HCT116 (cell line): ENCODE measurements around the gene MAP2K4. TPM values are rescaled to one million over a fixed set of nuclear protein-coding genes. Genes with fewer than 3 reads are reported as not detected.

Experiments used
- ATAC-seq: fragments of 200-7000 bp; cut with Tn5 transposase; 2 replicates; pipeline ENCODE4 v1.9.1; 2020; ENCODE audit warnings: mild to moderate bottlenecking, moderate library complexity
- BruUV-seq: library from RNA; stranded (reverse); fragments of 400-500 nt; replicated peaks from 2 replicates; lab custom pipeline; 2021; lab: Mats Ljungman, UMichigan
- CTCF ChIA-PET: fragments of 300-600 bp; sonication (Branson Sonifier 250); formaldehyde crosslinking; loops from one replicate; lab custom pipeline; 2021; ENCODE audit warnings: antibody characterized with exemption; lab: Charles Lee
- POLR2A ChIA-PET: fragments of 300-600, 350-600 bp; sonication (Branson Sonifier 250); formaldehyde crosslinking; loops from one replicate; lab custom pipeline; 2021; ENCODE audit warnings: antibody characterized with exemption; lab: Charles Lee
- RAD21 ChIA-PET, 2 experiments: fragments of 300-600 bp; sonication (Branson Sonifier 250); formaldehyde crosslinking; loops; one replicate each; lab custom pipeline; 2023; ENCODE audit warnings: low total read pairs in 2 of 2; ENCODE audit not compliant: uncharacterized antibody in 2 of 2, unreplicated experiment in 2 of 2, low non-redundant PET in 1 of 2; lab: Charles Lee
- DNase-seq: peaks from one replicate; pipeline ENCODE4 v3.0.0-alpha.2; 2010; ENCODE audit warnings: low read depth, low spot score
- H2AFZ ChIP-seq: fragments of 200-600 bp; shearing (Covaris generic), sonication (generic); 2 replicates; pipeline ENCODE4 v1.6.1; 2017; ENCODE audit warnings: low read depth, mixed run types, mixed read lengths, antibody characterized with exemption, low read length; ENCODE audit not compliant: poor library complexity, severe bottlenecking
- H3K27ac ChIP-seq: 2 replicates; pipeline ENCODE4 v1.5.1; 2012; ENCODE audit warnings: low read depth, low read length
- H3K27me3 ChIP-seq: fragments of 200-600 bp; sonication (generic); 2 replicates; pipeline ENCODE4 v1.6.1; 2016; ENCODE audit warnings: mixed run types, low read length, mixed read lengths; ENCODE audit not compliant: insufficient read depth
- H3K36me3 ChIP-seq, 2 experiments: fragments of 200-500 bp in 1 of 2; fragments of 200-600 bp in 1 of 2; sonication (Bioruptor generic) in 1 of 2; sonication (generic) in 1 of 2; 2 replicates each; pipeline versions ENCODE4 v1.5.1 to v1.6.1; 2014 to 2016; ENCODE audit warnings: low read length in 2 of 2, inconsistent platforms in 1 of 2, mixed read lengths in 1 of 2, mixed run types in 1 of 2; ENCODE audit not compliant: insufficient read depth in 2 of 2, control insufficient read depth in 1 of 2
- H3K4me1 ChIP-seq, 2 experiments: fragments of 200-600 bp in 1 of 2; sonication (generic) in 1 of 2; 2 replicates each; pipeline versions ENCODE4 v1.5.1 to v1.6.1; 2012 to 2017; ENCODE audit warnings: low read length in 2 of 2, inconsistent platforms in 1 of 2, mild to moderate bottlenecking in 1 of 2, mixed read lengths in 1 of 2, mixed run types in 1 of 2, moderate library complexity in 1 of 2; ENCODE audit not compliant: insufficient read depth in 2 of 2, control insufficient read depth in 1 of 2
- H3K4me2 ChIP-seq: fragments of 200-600 bp; sonication (generic); 2 replicates; pipeline ENCODE4 v1.6.1; 2017; ENCODE audit warnings: mixed run types, low read length, mixed read lengths
- H3K4me3 ChIP-seq, 2 experiments: fragments of 200-600 bp in 1 of 2; sonication (generic) in 1 of 2; replicated peaks in 1 of 2; 2 replicates each; pipeline ENCODE4 v1.5.1; 2011 to 2016; ENCODE audit warnings: low read length in 2 of 2, control low read depth in 1 of 2, low read depth in 1 of 2, mild to moderate bottlenecking in 1 of 2, mixed read lengths in 1 of 2, mixed run types in 1 of 2
- H3K79me2 ChIP-seq: fragments of 200-600 bp; sonication (generic); 2 replicates; pipeline ENCODE4 v1.6.1; 2017; ENCODE audit warnings: mild to moderate bottlenecking, mixed run types, low read length, moderate library complexity, mixed read lengths; ENCODE audit not compliant: insufficient read depth
- H3K9ac ChIP-seq: fragments of 200-600 bp; sonication (generic); 2 replicates; pipeline ENCODE4 v1.6.1; 2016; ENCODE audit warnings: low read length, mixed read lengths
- H3K9me2 ChIP-seq: fragments of 200-600 bp; sonication (generic), shearing (Covaris generic); 2 replicates; pipeline ENCODE4 v1.6.1; 2017; ENCODE audit warnings: mixed run types, mild to moderate bottlenecking, moderate library complexity; ENCODE audit not compliant: insufficient read depth
- H3K9me3 ChIP-seq, 2 experiments: fragments of 200-500 bp in 1 of 2; fragments of 200-600 bp in 1 of 2; sonication (Bioruptor generic) in 1 of 2; sonication (generic) in 1 of 2; 2 replicates each; pipeline ENCODE4 v1.6.1; 2014 to 2017; ENCODE audit warnings: low read length in 2 of 2, mixed read lengths in 2 of 2, inconsistent platforms in 1 of 2, low read depth in 1 of 2, mild to moderate bottlenecking in 1 of 2, mixed run types in 1 of 2, moderate library complexity in 1 of 2; ENCODE audit not compliant: control insufficient read depth in 1 of 2, insufficient read depth in 1 of 2
- H4K20me1 ChIP-seq: fragments of 200-600 bp; sonication (generic), shearing (Covaris generic); 2 replicates; pipeline ENCODE4 v1.6.1; 2017; ENCODE audit warnings: mixed run types, mild to moderate bottlenecking, moderate library complexity; ENCODE audit not compliant: insufficient read depth
- EZH2phosphoT487 ChIP-seq: fragments of 200-600 bp; IDR thresholded peaks from 2 replicates; pipeline ENCODE4 v1.6.1; 2018; ENCODE audit warnings: antibody characterized with exemption, borderline replicate concordance
- JUND ChIP-seq: IDR thresholded peaks from 2 replicates; pipeline ENCODE4 v1.6.1; 2012
- POLR2A ChIP-seq: IDR thresholded peaks from 2 replicates; pipeline ENCODE4 v1.7.0; 2011; ENCODE audit warnings: borderline replicate concordance; ENCODE audit not compliant: insufficient read depth, insufficient read length; ENCODE audit errors: extremely low read depth
- SIN3A ChIP-seq: IDR thresholded peaks from 2 replicates; pipeline ENCODE4 v1.6.1; 2012; ENCODE audit warnings: low read depth
- YY1 ChIP-seq: IDR thresholded peaks from 2 replicates; pipeline ENCODE4 v1.6.1; 2011; ENCODE audit warnings: low read length, low read depth, moderate library complexity, mild to moderate bottlenecking; ENCODE audit not compliant: insufficient replicate concordance; ENCODE audit errors: extremely low read depth
- intact Hi-C: fragments of 100-400 bp; cut with micrococcal nuclease; formaldehyde crosslinking; loops from 2 replicates; pipeline ENCODE4 v1.10.0; 2022
- total RNA-seq: library from RNA; stranded (reverse); gene quantifications from one replicate; pipeline ENCODE4 v1.2.1, GENCODE V29; 2021; ENCODE audit not compliant: unreplicated experiment
- TF ChIP-seq, protein P1 (sequence below): IDR thresholded peaks from 2 replicates; pipeline ENCODE4 v1.6.1; 2012
- TF ChIP-seq, protein P2 (sequence below), 3 experiments: fragments of 200-600 bp in 1 of 3; sonication (generic) in 1 of 3; IDR thresholded peaks in 2 of 3; conservative IDR thresholded peaks in 1 of 3; 2 replicates each; pipeline ENCODE4 v1.5.1; 2012 to 2017; ENCODE audit warnings: low read depth in 2 of 3, low read length in 2 of 3, antibody characterized with exemption in 1 of 3, borderline replicate concordance in 1 of 3, control low read depth in 1 of 3, mild to moderate bottlenecking in 1 of 3, mixed read lengths in 1 of 3, mixed run types in 1 of 3, moderate library complexity in 1 of 3; ENCODE audit not compliant: insufficient read depth in 1 of 3
- TF ChIP-seq, protein P3 (sequence below): IDR thresholded peaks from 2 replicates; pipeline ENCODE4 v1.6.1; 2012

Gene MAP2K4
- total RNA-seq, 1 experiment from 2014 or later = 42.3 TPM

DNA sequence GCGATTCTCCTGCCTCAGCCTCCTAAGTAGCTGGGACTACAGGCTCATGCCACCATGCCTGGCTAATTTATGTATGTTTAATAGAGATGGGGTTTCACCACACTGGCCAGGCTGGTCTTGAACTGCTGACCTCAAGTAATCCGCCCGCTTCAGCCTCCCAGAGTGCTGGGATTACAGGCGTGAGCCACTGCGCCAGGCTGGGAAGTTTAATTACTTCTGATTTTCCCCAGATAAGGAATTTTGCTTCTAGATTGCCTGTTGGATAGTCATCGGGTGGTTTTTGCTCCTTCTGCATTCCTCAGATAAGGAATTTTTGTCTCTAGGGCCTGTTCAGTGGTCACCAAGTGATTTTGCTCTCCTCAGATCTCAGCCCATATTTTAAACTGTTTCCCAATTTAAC lies 112.5 kb downstream of the MAP2K4 start:
- DNase-seq (no peak), ATAC-seq (no peak)
- H3K27me3 ChIP-seq = no peaks in the 10 kb centered on the region
- no peak overlapping the region for H3K27ac ChIP-seq
- CTCF ChIA-PET = no interaction called here
- no peak overlapping the region for H2AFZ ChIP-seq
- no peaks in the 10 kb centered on the region for H3K79me2 ChIP-seq
- no peaks in the 10 kb centered on the region for H4K20me1 ChIP-seq
- H3K4me1 ChIP-seq = no peaks in the 10 kb centered on the region
- peaks cover 7 to 30% of the 10 kb centered on the region in 2 experiments; a peak in 3 of 4 replicates for H3K36me3 ChIP-seq
- BruUV-seq = no TSS peak
- no peak overlapping the region for H3K4me3 ChIP-seq
- RAD21 ChIA-PET = no interaction called here
- POLR2A ChIA-PET = no interaction called here
- no peak overlapping the region for H3K4me2 ChIP-seq
- TF ChIP-seq, protein P1, sequence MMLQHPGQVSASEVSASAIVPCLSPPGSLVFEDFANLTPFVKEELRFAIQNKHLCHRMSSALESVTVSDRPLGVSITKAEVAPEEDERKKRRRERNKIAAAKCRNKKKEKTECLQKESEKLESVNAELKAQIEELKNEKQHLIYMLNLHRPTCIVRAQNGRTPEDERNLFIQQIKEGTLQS = no peak
- TF ChIP-seq, protein P2, sequence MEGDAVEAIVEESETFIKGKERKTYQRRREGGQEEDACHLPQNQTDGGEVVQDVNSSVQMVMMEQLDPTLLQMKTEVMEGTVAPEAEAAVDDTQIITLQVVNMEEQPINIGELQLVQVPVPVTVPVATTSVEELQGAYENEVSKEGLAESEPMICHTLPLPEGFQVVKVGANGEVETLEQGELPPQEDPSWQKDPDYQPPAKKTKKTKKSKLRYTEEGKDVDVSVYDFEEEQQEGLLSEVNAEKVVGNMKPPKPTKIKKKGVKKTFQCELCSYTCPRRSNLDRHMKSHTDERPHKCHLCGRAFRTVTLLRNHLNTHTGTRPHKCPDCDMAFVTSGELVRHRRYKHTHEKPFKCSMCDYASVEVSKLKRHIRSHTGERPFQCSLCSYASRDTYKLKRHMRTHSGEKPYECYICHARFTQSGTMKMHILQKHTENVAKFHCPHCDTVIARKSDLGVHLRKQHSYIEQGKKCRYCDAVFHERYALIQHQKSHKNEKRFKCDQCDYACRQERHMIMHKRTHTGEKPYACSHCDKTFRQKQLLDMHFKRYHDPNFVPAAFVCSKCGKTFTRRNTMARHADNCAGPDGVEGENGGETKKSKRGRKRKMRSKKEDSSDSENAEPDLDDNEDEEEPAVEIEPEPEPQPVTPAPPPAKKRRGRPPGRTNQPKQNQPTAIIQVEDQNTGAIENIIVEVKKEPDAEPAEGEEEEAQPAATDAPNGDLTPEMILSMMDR (IDR thresholded peaks at IDR 0.05 in 2 of 3, conservative IDR thresholded peaks at IDR 0.05 in 1 of 3; ENCODE audit: borderline replicate concordance in 1 of 3, insufficient read depth in 1 of 3, low read depth in 2 of 3, low read length in 2 of 3) = no peak
- TF ChIP-seq POLR2A = no peak
- TF ChIP-seq JUND = no peak
- TF ChIP-seq SIN3A = no peak
- TF ChIP-seq YY1 = no peak
- TF ChIP-seq, protein P3, sequence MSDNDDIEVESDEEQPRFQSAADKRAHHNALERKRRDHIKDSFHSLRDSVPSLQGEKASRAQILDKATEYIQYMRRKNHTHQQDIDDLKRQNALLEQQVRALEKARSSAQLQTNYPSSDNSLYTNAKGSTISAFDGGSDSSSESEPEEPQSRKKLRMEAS = no peak
- TF ChIP-seq EZH2phosphoT487 = no peak
- TF ChIP-seq, all 23 proteins: peak for 0
- H3K9ac ChIP-seq = no peak overlapping the region
- H3K9me3 ChIP-seq = no peaks in the 10 kb centered on the region; a peak in 1 of 4 replicates
- intact Hi-C loops = no loop called here
- no peaks in the 10 kb centered on the region for H3K9me2 ChIP-seq
